ENCODE data around the gene RNF208. TPM values are rescaled to one million over a fixed set of nuclear protein-coding genes. Genes with fewer than 3 reads are reported as not detected.

The RNF208 gene
- total RNA-seq, 1 experiment from 2014 or later, result 38.0 TPM

- DNase-seq, result no peak
- intact Hi-C loops (cut with micrococcal nuclease; ENCODE audit: unreplicated experiment), result no loop called here
- Histone ChIP-seq H3K9me3 (ENCODE audit: insufficient read depth, low read depth) (no peaks in the 10 kb centered on the region), H3K4me3 (no peak overlapping the region), H2AFZ (no peak overlapping the region), H3K9me2 (ENCODE audit: insufficient read depth) (no peaks in the 10 kb centered on the region), H4K20me1 (ENCODE audit: insufficient read depth) (no peaks in the 10 kb centered on the region; the same call in 1 of the 2 replicates), H3K79me2 (ENCODE audit: low read depth) (peaks cover 30% of the 10 kb centered on the region), H3F3A (ENCODE audit: insufficient read depth, low read depth) (peaks cover 8% of the 10 kb centered on the region), H3K4me2 (no peak overlapping the region), H3K27ac (no peak overlapping the region), H3K36me3 (ENCODE audit: low read depth) (no peaks in the 10 kb centered on the region), H3K4me1 (replicated peaks; ENCODE audit: insufficient read depth) (peaks cover 25% of the 10 kb centered on the region), H3K27me3 (ENCODE audit: insufficient read depth, low read depth) (no peaks in the 10 kb centered on the region)
- no peak for TF ChIP-seq EZH2 (IDR thresholded peaks at IDR 0.05; ENCODE audit: low read depth)
- TF ChIP-seq, protein P1, sequence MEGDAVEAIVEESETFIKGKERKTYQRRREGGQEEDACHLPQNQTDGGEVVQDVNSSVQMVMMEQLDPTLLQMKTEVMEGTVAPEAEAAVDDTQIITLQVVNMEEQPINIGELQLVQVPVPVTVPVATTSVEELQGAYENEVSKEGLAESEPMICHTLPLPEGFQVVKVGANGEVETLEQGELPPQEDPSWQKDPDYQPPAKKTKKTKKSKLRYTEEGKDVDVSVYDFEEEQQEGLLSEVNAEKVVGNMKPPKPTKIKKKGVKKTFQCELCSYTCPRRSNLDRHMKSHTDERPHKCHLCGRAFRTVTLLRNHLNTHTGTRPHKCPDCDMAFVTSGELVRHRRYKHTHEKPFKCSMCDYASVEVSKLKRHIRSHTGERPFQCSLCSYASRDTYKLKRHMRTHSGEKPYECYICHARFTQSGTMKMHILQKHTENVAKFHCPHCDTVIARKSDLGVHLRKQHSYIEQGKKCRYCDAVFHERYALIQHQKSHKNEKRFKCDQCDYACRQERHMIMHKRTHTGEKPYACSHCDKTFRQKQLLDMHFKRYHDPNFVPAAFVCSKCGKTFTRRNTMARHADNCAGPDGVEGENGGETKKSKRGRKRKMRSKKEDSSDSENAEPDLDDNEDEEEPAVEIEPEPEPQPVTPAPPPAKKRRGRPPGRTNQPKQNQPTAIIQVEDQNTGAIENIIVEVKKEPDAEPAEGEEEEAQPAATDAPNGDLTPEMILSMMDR (conservative IDR thresholded peaks at IDR 0.05), result no peak
- CTCF ChIA-PET, result interaction anchor here (0.6 to 1.8 kb wide), 7 partner anchors 21 to 189 kb away, joined by 3 to 10 read pairs (median 6); partner anchors contain the start of gene TOR4A
- no TSS peak for BruUV-seq (replicated peaks)
- POLR2A ChIA-PET (ENCODE audit: unreplicated experiment), result interaction anchor here (0.6 to 0.8 kb wide), 2 partner anchors 12 to 106 kb away, joined by 3 to 7 read pairs; no protein-coding TSS in a partner anchor
Measured at GRCh38 chr9:137235424-137236237, 13.6 kb upstream of the RNF208 start.

- ChIA-PET POLR2A (ENCODE audit: unreplicated experiment) (no interaction called here), CTCF (interaction anchor here (0.7 kb wide), 1 partner anchor 109 kb away, joined by 4 read pairs; no protein-coding TSS in a partner anchor)
- no peak for TF ChIP-seq EZH2 (IDR thresholded peaks at IDR 0.05; ENCODE audit: low read depth)
- TF ChIP-seq, protein P1 (conservative IDR thresholded peaks at IDR 0.05), result no peak
- Histone ChIP-seq H2AFZ (no peak overlapping the region), H3K79me2 (ENCODE audit: low read depth) (peaks cover 28% of the 10 kb centered on the region), H3K36me3 (ENCODE audit: low read depth) (no peaks in the 10 kb centered on the region), H3K9me3 (ENCODE audit: insufficient read depth, low read depth) (no peaks in the 10 kb centered on the region), H3K27me3 (ENCODE audit: insufficient read depth, low read depth) (no peaks in the 10 kb centered on the region), H3F3A (ENCODE audit: insufficient read depth, low read depth) (peaks cover 2% of the 10 kb centered on the region), H4K20me1 (ENCODE audit: insufficient read depth) (no peaks in the 10 kb centered on the region; the same call in 1 of the 2 replicates), H3K4me2 (no peak overlapping the region), H3K27ac (no peak overlapping the region), H3K4me1 (replicated peaks; ENCODE audit: insufficient read depth) (peaks cover 25% of the 10 kb centered on the region), H3K9me2 (ENCODE audit: insufficient read depth) (no peaks in the 10 kb centered on the region), H3K4me3 (no peak overlapping the region)
- BruUV-seq (replicated peaks), result no TSS peak
- intact Hi-C loops (cut with micrococcal nuclease; ENCODE audit: unreplicated experiment), result no loop called here
- DNase-seq, result no peak
Measured at GRCh38 chr9:137234758-137235423, 12.9 kb upstream of the RNF208 start.

- no peaks in the 10 kb centered on the region for H3K27me3 ChIP-seq (ENCODE audit: insufficient read depth, low read depth)
- no peak for TF ChIP-seq EZH2 (IDR thresholded peaks at IDR 0.05; ENCODE audit: low read depth)
- peaks cover 19% of the 10 kb centered on the region for H3K4me1 ChIP-seq (replicated peaks; ENCODE audit: insufficient read depth)
- H3K36me3 ChIP-seq (ENCODE audit: low read depth), result no peaks in the 10 kb centered on the region
- peaks cover 21% of the 10 kb centered on the region for H3K79me2 ChIP-seq (ENCODE audit: low read depth)
- no peak overlapping the region for H3K4me3 ChIP-seq
- POLR2A ChIA-PET (ENCODE audit: unreplicated experiment), result no interaction called here
- H3K9me3 ChIP-seq (ENCODE audit: insufficient read depth, low read depth), result no peaks in the 10 kb centered on the region
- no peaks in the 10 kb centered on the region for H3F3A ChIP-seq (ENCODE audit: insufficient read depth, low read depth)
- DNase-seq, result no peak
- intact Hi-C loops (cut with micrococcal nuclease; ENCODE audit: unreplicated experiment), result no loop called here
- no peaks in the 10 kb centered on the region; the same call in 1 of the 2 replicates for H4K20me1 ChIP-seq (ENCODE audit: insufficient read depth)
- no peaks in the 10 kb centered on the region for H3K9me2 ChIP-seq (ENCODE audit: insufficient read depth)
- H2AFZ ChIP-seq, result no peak overlapping the region
- no TSS peak for BruUV-seq (replicated peaks)
- CTCF ChIA-PET, result interaction anchor here (0.7 kb wide), 1 partner anchor 108 kb away, joined by 4 read pairs; no protein-coding TSS in a partner anchor
- H3K4me2 ChIP-seq, result no peak overlapping the region
- no peak overlapping the region for H3K27ac ChIP-seq
Measured at GRCh38 chr9:137234055-137234697, 12.1 kb upstream of the RNF208 start.
